GM19193 (cell line): Measurements from ENCODE around the gene TRAPPC6A.

Experiments
- POLR2A ChIP-seq: IDR thresholded peaks from 4 replicates; pipeline ENCODE4 v1.6.1; 2011; ENCODE audit not compliant: insufficient read depth, insufficient read length; ENCODE audit errors: extremely low read depth

Gene TRAPPC6A, protein sequence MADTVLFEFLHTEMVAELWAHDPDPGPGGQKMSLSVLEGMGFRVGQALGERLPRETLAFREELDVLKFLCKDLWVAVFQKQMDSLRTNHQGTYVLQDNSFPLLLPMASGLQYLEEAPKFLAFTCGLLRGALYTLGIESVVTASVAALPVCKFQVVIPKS

DNA sequence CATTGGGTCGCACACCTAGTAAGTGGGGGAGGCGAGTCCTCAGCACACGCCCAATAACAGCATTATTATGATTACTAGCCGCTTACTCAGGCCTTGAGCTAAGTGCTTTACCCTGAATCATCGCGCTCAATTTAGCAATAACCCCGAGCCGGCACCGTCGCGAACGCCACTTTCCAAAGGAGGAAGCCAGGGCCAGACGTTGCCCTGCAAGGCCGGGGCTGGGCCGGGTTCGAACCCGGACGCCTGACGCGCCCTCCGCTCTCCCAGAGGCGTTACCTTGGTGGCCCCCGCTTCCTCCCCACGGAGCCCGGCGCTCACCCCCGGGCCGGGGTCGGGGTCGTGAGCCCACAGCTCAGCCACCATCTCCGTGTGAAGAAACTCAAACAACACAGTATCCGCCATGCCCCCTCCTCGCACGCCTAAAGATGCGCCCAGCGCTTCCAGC is at the start of gene TRAPPC6A:
Gene TRAPPC6A (minus strand): TSS at position 421 of the 445 bp plus-strand sequence. CDS start 19 bp downstream, at position 402.
- TF ChIP-seq POLR2A: peak; percentile 73

DNA sequence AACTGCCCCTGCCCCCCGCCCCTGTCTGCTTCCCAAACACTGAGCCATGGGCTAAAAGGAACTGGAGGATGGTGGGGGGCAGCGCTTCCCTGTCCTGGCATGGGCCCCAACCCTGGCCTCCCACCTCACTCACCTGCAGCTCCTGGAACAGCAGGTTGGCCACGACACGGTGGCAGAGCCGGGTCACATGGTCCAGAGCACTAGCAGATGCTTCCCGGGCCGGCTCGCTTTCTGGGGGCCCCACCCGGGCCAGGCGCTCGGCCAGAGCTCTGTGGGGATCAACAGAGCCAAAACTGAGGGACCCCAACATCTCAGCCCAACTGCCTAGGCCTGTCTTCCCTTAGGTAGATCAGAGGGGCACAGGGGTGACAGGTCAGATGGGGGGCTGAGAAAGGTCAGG is 46.6 kb upstream of the TRAPPC6A start:
- TF ChIP-seq POLR2A: no peak

DNA sequence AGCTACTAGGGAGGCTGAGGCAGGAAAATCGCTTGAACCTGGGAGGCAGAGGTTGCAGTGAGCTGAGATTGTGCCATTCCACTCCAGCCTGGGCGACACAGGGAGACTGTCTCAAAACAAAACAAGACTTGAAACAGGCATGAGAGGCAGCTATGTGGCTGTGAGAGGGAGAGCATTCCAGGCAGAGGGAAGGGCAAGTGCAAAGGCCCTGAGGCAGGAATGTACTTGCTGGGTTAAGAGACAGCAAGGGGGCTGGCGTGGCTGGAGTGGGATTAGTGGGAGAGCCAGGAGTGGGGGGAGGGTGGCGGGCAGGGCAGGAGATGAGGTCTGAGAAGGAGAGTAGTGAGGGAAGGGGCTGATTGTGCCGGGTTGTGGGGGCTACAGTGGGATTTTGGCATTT is 45.8 kb upstream of the TRAPPC6A start:
- no peak for TF ChIP-seq POLR2A

DNA sequence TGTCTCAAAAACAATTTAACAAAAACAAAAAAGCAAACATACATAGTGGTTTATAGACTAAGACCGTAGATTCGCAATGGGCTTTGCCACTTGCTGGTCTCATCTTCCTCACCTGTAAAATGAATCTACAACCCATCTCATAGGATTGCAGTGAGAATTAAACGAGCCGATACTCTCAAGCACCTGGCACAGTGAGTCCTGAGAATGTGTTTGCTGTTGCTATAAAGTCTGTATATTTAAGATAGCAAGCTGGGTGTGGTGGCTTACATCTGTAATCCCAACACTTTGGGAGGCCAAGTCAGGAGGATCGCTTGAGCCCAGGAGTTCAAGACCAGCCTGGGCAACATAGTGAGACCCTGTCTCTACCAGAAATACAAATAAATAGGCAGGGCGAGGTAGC is 44.7 kb upstream of the TRAPPC6A start:
- TF ChIP-seq POLR2A: no peak

DNA sequence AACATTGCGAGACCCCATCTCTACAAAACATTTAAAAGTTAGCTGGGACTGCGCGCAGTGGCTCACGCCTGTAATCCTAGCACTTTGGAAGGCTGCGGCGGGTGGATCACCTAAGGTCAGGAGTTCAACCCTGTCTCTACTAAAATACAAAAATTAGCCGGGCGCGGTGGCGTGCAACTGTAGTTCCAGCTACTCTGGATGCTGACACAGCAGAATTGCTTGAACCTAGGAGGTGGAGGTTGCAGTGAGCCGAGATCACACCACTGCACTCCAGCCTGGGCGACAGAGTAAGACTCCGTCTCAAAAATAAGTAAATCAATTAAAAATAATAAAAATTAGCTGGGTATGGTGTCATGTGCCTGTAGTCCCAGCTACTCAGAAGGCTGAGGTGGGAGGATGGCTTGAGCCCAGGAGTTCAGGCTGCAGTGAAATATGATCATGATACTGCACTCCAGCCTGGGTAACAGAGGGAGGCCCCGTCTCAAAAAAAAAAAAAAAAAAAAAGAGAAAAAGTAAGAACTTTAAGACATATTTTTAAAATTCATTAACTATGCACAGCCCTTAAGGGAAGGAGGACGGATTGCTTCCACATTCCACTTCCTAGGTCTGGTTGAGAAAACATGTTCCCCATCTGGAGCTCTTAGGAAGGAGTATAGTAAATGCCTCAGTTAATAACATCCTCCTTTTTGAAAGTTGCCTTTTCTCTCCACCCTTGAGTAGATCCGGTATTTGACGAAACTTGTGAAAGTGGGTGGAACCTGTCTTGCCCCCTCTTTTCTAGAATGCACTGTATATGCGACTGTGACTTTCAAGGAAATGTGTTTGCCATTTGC is 41.1 kb upstream of the TRAPPC6A start:
- TF ChIP-seq POLR2A: no peak

DNA sequence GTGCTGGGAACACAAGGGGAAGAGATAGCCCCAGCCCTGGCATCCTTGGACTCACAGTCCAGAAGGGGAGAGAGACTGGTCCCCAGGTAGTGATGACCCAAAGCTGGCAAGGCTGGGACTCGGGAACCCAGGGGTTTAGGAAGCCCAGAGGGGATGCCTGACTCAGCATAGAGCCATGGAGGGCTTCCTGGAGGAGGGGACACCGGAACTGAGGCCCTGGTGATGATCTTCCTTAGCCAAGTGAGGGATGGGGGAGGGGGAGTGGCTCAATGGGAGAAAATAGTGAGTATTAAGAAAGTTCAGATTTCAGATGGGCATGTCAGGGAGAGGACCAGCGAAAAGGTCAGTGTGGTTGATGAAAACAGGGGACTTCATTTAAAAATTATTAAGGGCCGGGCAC is 40.4 kb upstream of the TRAPPC6A start:
- TF ChIP-seq POLR2A: no peak

DNA sequence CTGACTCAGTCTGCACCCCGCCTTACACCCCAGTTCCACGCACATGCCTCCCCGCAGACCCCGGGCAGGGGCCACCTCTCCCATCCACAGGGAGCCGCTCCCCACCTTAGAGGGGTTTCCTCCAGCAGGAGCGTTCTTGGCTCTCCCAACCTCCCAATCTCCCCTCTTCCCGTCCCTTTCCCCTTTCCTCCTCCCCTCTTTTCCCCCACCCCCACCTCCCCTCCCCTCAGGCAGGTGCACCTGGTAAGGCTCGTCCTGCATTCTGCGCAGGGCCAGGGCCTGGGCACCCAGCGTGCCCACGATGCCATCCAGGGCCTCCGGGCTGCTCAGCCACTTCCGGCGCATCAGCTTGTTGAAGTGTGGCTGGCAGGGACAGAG is 39.9 kb upstream of the TRAPPC6A start:
- no peak for TF ChIP-seq POLR2A

DNA sequence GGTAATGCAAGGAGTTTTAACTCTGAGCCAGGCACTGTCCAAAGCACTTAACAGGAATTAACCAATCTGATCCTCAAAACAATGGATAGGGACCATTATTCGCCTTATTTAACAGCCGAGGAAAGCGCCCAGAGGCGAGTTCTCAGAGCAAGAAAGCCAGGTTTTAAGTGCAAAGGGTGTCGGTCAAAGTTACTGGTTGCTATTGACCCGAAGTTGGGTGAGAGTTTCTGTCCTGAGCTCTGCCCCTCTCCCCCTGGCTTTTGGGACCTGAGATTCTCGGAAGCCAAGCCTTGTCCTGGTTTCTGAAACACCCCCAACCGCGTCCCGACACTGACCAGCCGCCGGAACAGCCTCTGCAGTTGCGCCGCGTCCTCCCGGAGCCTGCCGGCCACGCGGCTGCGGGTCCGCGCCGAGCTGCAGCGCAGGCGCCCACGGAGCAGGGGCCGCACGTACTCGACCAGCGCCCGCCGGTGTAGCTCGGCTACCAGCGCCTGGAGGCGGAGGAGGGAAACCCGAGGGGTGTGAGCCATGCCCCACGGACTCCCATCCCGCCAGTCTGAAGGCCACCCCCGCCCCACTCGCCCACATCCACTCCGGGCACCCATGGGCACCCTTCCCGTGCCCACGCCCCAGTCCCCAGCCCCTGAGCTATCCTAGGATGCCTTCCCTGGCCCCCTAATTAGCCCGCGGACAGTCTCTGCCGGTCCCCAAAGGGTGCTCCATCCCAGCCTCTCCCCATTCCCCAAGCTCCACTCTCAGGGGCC is 39.3 kb upstream of the TRAPPC6A start:
- TF ChIP-seq POLR2A: no peak

DNA sequence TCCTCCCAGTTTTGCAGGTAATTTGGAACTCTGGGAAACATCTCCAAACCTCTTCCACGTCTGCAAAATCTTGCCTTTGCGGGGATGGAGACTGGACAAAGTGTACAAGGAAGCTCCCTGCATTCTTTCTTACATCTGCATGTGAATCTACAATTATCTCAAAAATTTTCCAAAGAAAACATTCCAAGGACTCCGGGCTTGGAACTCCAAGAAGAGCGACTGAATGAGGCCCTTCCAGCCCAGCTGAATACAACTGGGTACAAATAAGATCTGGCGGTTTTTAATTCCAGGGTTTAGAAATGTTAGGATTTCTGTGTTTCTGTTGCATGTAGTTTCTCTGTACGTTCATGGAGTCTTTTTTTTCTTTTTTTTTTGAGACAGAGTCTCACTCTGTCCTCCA is 38.6 kb upstream of the TRAPPC6A start:
- TF ChIP-seq POLR2A: no peak

DNA sequence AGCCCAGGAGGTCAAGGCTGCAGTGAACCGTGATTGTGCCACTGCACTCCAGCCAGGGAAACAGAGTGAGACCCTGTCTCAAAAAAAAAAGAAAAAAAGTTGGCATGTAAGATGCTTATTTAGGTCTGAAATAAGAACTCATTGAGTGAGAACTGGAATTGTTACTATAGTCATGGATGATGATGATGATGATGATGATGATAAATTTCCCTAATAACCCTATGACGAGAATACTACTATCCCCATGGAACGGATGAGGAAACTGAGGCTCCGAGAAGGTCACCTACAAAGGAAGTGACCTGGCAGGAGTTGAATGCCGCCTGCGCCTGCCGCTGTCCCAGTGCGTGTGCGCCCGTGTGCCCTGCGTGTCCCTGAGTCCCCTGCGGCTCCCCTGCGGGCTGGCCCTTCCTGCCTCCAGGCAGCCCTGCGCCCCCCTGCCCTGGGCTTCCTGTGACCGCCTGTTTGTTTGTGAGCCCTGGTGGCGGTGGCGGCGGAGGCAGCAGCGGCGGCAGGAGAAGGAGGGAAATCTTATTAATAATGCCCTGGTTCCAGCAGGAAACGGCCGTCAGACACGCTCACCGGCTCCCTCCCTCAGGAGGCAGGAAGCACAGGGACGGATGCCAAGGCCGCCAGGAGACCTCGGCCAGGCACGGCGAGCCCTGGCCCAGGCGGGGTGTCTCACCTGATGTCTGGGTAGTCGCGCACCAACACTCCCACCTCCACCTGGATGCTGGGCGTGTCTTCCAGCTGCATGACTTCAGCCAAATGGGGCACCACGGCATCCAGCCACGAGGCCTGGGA is 37.6 kb upstream of the TRAPPC6A start:
- no peak for TF ChIP-seq POLR2A

DNA sequence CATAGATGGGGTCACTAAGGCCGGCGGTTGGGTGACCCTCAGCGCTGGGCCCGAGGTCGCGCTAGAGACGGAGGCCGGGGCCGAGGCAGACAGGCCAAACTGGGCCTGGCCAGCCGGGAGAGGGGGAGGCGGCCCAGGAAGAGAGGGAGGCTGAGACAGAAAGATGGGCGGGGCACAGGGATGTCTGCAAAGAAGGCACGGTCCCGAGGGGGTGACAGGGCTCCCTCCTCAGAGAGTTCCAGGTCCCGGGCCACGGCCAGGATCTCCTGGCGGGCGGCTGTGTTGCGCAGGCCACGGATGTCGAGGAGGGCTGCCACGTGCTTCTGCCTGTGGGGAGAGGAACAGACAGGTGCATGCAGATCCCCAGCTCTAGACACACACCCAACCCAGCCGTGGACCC is 35.0 kb upstream of the TRAPPC6A start:
- no peak for TF ChIP-seq POLR2A

DNA sequence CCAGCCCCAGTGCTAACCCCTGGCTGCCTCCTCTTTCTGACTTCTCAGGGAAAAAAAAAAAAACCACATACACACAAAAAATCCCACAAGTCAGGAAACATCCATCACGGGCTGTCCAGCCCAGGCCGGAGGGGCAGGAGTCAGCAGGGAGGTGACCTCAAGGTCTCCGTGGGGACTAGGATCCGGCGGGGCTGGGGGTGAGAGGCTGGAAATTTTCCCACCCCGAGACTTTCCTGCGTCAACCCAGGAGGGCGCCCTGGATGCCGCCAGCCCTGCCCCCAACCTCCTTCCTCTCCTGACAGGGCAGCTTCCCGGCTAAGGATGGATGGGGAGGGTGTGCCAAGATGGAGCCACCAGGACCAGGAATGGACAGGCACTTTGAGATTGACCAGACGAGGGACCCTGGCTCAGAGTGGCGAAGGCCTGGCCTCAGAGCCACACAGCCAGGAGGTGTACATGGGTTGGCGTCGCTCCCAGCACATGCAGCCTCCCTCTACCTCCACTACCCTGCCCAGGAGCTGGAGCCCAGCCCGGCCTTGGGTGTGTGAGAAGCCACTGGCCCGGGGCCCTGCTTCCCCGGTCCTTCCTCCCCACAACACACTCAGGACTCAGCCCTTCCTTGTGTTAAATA is 33.8 kb upstream of the TRAPPC6A start:
- no peak for TF ChIP-seq POLR2A

DNA sequence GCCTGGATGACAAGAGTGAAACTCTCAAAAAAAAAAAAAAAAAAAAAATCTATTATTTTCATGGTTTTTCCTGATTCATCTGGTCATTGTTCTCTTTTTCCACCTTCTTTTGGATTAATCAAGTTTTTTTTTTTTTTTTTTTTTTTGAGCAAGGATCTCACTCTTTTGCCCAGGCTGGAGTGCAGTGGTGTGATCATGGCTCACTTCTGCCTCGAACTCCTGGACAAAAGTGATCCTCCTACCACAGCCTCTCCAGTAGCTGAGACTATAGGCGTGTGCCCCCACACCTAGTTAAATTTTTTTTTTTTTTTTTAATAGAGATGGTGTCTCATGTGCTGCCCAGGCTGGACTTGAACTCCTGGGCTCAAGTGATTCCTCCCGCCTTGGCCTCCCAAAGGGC is 28.3 kb upstream of the TRAPPC6A start:
- TF ChIP-seq POLR2A: no peak

DNA sequence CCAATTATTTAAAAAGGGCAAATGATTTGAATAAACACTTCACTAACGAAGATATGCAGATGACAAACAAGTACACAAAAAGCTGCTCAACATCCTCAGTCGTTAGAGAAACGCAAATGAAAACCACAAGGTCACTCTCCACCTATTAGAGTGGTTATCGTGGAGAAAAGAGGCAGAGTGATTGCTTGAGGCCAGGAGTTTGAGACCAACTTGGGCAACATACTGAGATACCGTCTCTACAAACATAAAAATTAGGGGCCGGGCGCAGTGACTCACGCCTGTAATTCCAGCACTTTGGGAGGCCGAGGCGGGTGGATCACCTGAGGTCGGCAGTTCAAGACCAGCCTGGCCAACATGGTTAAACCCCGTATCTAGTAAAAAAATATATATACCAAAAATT is 27.8 kb upstream of the TRAPPC6A start:
- no peak for TF ChIP-seq POLR2A
